GM19240 (cell line): ENCODE measurements around the gene MAGI2.
"Not testable (repeated sequence)": the region's sequence is repeated elsewhere in the genome, so short reads cannot be mapped to it uniquely, and the experiment has no call there.

Experiments used
- DNase-seq: peaks from one replicate; pipeline ENCODE4 v3.0.0; 2011; ENCODE audit warnings: low spot score; ENCODE audit not compliant: insufficient read length

Gene MAGI2

GRCh38 chr7:78254726-78255055 lies 1198.8 kb downstream of the MAGI2 start:
- no peak for DNase-seq

DNA sequence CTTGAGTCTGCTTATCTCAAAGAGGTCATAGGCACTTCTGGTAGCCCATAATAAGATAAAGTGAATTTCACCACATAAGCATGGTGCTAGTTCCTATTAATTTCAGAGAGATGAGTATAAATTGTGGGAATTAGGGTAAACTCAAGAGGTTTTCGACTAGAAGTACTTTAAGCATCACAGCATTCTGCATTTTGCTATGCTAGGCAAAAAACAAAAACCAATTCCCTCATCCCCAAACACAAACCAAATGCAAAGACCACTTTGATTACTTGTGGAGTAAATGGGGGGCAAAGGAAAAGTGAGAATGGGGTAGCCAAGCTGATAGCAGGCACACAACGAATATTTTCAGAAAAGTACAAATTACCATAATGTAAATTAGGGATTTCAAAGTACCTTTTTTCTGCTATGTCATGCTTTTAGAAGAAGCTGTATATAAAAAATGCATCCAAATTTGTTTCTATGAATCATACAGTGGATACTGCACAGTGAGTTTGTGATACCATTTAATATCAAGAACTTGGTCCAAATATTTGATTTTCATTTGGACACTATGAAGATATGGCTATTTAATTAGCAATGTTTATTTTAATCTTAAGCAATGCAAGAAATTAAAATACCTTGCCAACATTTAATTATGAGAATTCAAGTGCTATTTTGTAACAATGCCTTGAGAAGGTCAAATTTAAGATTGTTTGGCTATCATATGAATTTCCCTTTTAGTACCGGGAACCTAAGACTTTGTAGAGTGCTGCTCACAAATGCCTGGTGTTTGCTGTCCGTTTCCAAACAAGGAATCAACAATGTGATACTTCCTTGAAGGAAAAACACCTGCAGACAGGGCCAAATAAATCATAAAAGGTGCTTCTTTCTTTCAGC lies 1199.4 kb downstream of the MAGI2 start:
- DNase-seq, result no peak

DNA sequence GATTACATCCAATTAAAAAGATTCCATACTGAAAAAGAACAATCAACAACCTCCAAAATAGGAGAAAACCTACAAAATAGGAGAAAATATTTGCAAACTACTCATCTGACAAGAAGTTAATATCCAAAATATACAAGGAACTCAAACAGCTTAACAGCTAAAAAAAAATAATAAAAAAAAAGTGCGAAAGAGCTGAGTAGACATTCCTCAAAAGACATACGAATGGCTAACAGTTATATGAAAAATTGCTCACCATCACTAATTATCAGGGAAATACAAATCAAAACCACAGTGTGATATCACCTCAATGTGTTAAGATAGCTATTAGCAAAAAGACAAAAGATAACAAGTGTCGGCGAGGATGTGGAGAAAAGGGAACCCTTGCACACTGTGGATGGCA lies 1204.6 kb downstream of the MAGI2 start:
- no peak for DNase-seq

DNA sequence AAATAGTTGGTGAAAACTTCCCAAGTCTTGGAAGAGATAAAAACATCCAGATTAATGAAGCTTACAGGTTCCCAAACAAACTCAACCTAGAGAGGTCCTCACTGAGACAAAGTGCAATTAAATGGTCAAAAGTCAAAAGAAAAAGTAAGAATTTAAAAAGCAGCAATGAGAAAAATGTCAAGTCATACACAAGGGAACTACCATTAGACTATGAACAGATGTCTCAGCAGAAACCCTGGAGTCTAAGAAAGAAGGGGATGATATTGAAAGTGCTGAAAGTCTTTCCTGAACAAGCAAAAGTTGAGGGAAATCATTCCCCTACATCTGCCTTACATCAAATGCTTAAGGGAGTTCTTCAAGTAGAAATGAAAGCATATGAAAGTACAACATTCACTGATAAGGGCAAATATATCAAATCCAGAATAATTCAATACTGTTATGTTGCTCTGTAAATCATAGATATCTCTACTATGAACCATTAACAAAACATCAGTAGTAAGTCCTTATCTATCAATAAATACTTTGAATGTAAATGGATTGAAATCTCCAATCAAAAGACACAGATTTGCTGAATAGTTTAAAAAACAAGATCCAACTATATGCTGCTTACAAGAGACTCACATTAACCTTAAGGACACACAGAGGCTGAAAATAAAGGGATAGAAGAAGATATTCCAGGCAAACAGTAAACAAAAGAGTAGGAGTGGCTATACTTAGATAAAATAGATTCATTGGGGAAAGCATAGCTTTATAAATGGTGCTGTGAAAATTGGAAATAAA lies 1205.4 kb downstream of the MAGI2 start:
- DNase-seq, result no peak

- not testable (repeated sequence) for DNase-seq
Measured at GRCh38 chr7:78240179-78240578, 1213.3 kb downstream of the MAGI2 start.

- no peak for DNase-seq
Measured at GRCh38 chr7:78234634-78235033, 1218.8 kb downstream of the MAGI2 start.

DNA sequence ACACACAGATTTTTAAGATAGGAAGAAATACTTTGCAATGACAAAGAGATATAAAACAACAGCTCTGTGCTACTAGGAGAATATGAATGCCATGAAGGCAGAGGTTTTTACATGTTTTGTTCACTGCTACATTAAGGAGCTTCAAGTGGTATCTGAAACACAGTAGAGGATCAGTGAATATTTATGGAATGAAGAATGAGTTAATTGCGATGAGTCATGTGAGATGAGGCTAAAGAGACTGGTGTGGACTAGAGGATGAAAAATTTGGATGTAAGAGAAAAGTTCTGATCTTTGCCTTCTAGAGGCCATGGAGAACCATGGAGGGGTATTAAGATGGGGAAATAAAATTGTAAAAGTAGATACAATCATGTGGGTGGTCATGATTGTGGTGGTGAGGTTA lies 1220.7 kb downstream of the MAGI2 start:
- DNase-seq, result no peak

DNA sequence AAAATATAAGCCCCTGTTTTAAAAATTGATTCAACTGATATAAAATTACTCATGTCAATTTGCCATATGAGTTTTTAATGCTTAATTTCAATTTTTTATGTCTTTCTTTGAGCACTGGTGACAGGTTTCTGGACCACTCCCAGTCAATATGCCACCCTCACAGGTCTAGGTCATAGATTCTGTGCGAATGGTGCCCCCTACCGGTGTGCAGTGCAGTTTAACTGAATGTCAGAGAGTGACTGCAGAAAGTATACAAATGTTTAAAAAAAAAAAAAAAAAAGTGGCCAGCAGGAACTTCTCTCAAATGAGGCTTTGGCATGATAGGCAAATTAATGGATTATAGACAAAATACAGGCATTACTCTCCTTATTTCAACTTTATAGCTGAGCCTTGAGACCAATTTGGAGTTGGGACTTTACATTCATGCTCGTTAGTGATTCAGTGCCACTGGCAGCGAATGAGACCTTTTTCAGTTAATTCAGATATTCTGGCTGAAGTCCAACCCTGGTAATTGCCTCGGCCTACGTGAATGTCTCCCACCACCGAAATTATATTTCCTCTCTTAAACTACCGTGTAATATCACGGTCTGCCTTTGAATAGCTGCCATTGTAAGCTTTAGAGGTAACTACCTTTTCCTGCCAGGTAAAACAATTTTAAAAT lies 1227.3 kb downstream of the MAGI2 start:
- no peak for DNase-seq

GRCh38 chr7:78225534-78225933 lies 1227.9 kb downstream of the MAGI2 start:
- DNase-seq, result no peak

DNA sequence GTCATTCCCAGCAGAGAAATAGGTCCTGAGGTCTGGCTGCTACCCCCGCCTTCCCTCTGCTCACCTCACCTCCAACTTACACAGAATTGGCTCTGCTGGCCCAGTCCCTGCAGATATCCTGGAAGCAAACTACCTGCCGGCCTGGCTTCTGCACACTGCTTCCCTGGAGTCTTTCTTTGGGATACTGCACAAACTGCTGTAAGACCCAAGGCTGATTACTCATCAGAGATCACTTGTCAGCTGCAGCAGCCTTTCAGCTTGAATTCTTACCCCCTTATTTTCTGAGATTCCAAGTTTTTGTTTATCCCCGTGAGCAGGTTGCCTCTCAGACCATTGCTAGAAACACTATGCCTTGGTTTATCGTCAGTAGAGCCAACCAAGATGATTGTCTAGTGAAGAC lies 1228.5 kb downstream of the MAGI2 start:
- DNase-seq, result no peak

DNA sequence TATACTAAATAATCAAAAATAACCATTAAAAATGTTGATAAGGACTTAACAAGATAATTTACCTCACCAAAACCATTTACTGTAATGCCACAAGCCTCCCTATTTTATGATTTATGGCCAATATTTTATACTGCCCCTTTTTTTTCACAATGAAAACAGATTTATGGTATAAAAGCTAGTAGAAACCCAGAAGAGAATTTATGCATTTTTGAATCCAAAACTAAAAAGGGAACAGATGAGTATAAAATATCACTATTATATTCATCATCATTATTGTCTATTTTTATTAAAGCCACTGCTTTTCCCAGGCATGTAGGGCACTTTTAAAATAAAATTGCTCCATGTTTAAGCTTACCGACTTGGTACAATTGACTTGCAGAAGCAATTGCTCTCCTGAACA lies 1229.9 kb downstream of the MAGI2 start:
- no peak for DNase-seq

DNA sequence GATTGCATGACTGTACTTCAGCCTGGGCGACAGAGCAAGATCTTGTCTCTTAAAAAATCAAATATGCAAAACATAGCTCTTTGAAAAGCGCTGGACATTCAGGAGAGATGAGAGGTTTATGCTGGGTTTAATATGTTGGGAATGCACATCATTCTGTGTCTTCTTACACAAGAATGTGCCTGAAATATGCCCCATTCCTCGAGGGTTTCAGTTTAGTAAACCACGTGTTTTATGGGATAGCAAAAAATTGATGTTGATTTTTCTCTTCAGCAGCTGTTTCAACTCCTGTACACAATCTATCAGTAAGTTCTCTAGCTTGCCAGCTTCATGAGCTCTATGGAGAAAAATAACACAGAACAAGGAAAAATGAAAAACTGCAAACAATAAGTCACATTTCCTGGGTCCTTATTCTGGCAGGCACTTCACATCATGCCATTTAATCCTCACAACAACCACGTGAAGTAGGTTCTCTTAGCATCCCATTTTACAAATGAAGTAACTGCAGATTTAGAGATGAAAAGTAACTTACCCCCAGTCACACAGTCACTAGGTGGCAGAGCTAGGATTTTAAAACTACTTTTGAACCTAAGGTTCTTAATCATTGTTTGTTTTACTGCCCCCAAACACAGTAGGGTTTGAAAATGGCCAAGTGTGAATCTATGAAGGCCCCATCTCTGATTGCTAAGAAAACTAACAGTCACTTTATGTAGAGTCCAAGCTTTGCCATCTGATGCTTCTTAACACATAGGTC lies 1231.3 kb downstream of the MAGI2 start:
- no peak for DNase-seq

- no peak for DNase-seq
Measured at GRCh38 chr7:78220754-78221153, 1232.7 kb downstream of the MAGI2 start.

DNA sequence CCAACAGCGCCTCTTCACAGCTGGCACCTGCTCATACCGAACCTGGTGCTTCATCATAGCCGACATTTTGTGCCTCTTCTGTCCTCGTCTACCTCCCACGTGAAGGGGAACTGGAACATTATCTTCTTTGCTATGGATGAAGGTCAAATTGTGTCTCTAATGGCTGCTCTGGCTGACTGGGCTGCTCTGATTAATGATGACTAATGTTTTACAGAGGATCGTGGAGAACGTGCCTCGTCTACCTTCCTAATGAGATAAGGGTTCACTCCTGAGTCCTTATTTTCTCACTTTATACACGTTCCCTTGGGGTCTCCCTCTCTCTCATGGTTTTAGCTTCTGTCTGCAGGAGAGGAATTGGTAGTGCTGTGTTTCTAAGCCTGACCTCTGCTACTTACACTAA lies 1234.6 kb downstream of the MAGI2 start:
- DNase-seq, result no peak

- no peak for DNase-seq
Measured at GRCh38 chr7:78218051-78218450, 1235.4 kb downstream of the MAGI2 start.

DNA sequence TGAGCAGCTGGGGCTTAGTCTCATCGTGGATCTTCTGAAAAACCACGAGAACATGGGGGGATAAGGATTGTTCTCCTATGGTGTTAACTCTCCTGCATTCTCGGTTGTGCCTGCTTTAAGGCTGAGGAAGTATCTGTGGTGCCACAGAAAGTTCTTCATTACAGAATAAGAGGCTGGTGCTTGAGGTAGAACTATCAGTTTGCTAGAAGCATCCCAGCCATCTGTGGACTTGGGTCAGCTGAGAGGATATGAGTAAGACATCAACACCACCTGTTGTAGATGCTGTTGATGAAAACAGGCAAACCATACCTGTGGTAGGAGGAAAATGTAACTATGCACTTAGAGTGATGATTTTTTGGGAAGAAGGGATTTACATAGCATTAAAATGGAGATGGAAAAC lies 1238.3 kb downstream of the MAGI2 start:
- DNase-seq, result no peak

DNA sequence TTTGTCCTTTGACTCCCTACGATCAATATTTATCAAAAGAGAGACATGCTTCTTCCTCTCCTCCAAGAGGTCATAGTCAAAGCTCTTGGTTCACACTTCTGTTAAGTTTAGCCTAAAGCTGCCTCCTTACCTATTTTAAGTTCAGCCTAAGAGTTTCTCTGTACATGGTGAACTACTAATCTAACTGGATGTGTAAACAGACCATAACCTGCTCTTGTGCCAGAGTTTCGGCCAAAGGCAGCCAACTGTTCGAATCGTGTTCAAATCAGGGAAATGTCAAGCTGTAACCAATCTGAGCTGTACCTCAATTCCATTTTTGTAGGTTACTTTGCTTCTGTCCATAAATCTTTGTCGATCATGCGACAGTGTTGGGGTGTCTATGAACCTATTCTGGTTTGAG lies 1240.1 kb downstream of the MAGI2 start:
- no peak for DNase-seq

- DNase-seq, result no peak
Measured at GRCh38 chr7:78212476-78213060, 1240.9 kb downstream of the MAGI2 start.

GRCh38 chr7:78207269-78207668 lies 1246.2 kb downstream of the MAGI2 start:
- DNase-seq, result no peak

DNA sequence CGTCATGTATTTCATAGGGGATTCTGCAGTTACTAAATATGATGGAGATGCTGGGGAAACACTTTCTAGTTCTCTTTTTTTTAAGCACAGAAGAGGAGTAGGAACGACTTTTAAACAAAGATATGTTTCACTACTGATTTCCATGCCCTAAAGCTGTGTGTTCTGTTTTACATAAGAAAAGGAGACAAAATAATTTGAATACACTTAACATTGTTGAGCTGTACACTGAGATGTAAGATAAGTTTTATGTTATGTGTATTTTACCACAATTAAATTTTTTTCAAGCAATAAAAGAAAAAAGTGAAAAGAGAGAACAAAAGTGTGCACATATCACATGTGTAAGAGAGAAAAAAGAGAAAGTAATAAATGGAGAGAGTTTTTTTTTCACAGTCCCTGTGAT lies 1246.7 kb downstream of the MAGI2 start:
- no peak for DNase-seq

DNA sequence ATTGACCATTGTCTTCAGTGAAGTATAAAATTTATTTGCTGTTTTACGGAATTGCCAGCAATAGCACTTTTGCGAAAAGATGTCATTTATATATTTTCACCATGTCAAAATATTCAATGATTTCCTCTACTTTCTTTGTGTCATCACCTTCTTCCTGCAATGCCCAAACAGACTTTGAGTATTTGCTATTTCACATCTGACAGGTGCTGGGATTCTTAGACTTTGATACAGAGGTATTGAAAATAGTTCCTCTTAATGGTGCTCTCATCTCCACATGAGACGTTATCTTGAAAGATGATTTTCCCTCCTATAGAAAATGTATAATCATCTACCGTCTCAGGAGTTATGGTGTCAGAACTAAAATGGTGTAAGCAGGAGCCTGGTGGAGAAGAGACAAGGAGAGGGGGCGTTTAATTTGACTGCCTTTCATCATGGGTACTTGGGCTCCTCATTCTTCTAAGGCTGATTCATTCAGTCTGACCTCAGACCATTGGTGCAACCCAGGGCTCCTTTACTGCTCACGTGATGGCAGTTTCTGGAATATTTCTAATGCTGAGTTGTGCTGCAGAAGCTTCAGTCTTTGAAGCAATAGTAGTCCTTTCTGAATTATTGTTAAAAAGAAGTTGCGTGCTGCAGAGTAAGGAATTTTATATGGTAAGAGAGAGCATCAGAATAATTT lies 1250.3 kb downstream of the MAGI2 start:
- DNase-seq, result no peak
